ENCODE results near the gene PHLDB1. TPM values are rescaled to one million over a fixed set of nuclear protein-coding genes. Genes with fewer than 3 reads are reported as not detected.

The PHLDB1 gene
- total and polyA plus RNA-seq, 4 donors: 4.8 to 15.4 (median 6.0) TPM

- no peak for TF ChIP-seq REST (IDR thresholded peaks at IDR 0.05)
- TF ChIP-seq RAD21 (IDR thresholded peaks at IDR 0.05): no peak
- no peak for TF ChIP-seq HNF4G (IDR thresholded peaks at IDR 0.05)
- TF ChIP-seq JUND (IDR thresholded peaks at IDR 0.05): no peak
Observed at GRCh38 chr11:118640332-118641154, 33.1 kb downstream of the PHLDB1 start (continued).

- Histone ChIP-seq H3K27ac (ENCODE audit: low read depth in 1 of 2, low read length in 2 of 2) (no peak overlapping the region), H3K4me3 (ENCODE audit: low read depth in 1 of 3, low read length in 3 of 3) (no peak overlapping the region)
Observed at GRCh38 chr11:118641397-118642019, 34.1 kb downstream of the PHLDB1 start.

More at GRCh38 chr11:118641397-118642019, 34.1 kb downstream of the PHLDB1 start:
- no peak for TF ChIP-seq RXRA (IDR thresholded peaks at IDR 0.05)
- no peak for TF ChIP-seq MAX (IDR thresholded peaks at IDR 0.05)
- TF ChIP-seq JUND (IDR thresholded peaks at IDR 0.05): no peak
- no peak for TF ChIP-seq GABPA (IDR thresholded peaks at IDR 0.05 in 1 of 2, conservative IDR thresholded peaks at IDR 0.05 in 1 of 2)
- no peak for TF ChIP-seq YY1 (IDR thresholded peaks at IDR 0.05)
- no peak for TF ChIP-seq HNF4A (conservative IDR thresholded peaks at IDR 0.05)
- TF ChIP-seq ZBTB33 (IDR thresholded peaks at IDR 0.05): no peak
- TF ChIP-seq EGR1 (IDR thresholded peaks at IDR 0.05; ENCODE audit: low read depth in 2 of 2): no peak
- no peak for TF ChIP-seq RAD21 (IDR thresholded peaks at IDR 0.05)
- TF ChIP-seq FOXA1 (IDR thresholded peaks at IDR 0.05): no peak
- TF ChIP-seq FOXA2 (IDR thresholded peaks at IDR 0.05): no peak
- no peak for TF ChIP-seq CTCF (IDR thresholded peaks at IDR 0.05; ENCODE audit: low read depth, low read length, missing input control)
- TF ChIP-seq HNF4G (IDR thresholded peaks at IDR 0.05): no peak
- TF ChIP-seq REST (IDR thresholded peaks at IDR 0.05): no peak
- no peaks in the 10 kb centered on the region for H3K4me1 ChIP-seq (ENCODE audit: control insufficient read depth in 4 of 4, insufficient read depth in 4 of 4, low read length in 3 of 4)
- no peaks in the 10 kb centered on the region for H3K27me3 ChIP-seq (ENCODE audit: control insufficient read depth in 4 of 4, insufficient read depth in 4 of 4, low read length in 3 of 4)
- 84% methylated on average over 11 of the region's 11 CpGs for WGBS
- no peak for DNase-seq (ENCODE audit: low spot score)
- H3K36me3 ChIP-seq (ENCODE audit: control insufficient read depth in 4 of 4, insufficient read depth in 3 of 4, low read depth in 1 of 4, low read length in 3 of 4): peaks cover 0 to 3% (median 0%) of the 10 kb centered on the region in 4 donors
- no peaks in the 10 kb centered on the region for H3K9me3 ChIP-seq (ENCODE audit: control insufficient read depth in 4 of 4, low read length in 3 of 4)
- H3K9ac ChIP-seq (ENCODE audit: low read depth in 1 of 2, low read length in 2 of 2): no peak overlapping the region
